GM15510 (cell line): ENCODE results near the gene LRRC63.

Experiments used
- POLR2A ChIP-seq: IDR thresholded peaks from 3 replicates; pipeline ENCODE4 v1.6.1; 2011; ENCODE audit warnings: borderline replicate concordance; ENCODE audit not compliant: insufficient read length; ENCODE audit errors: extremely low read depth

The LRRC63 gene

GRCh38 chr13:46211483-46212351 is at the start of gene LRRC63:
Gene LRRC63 (plus strand): TSS chr13:46211928. CDS start chr13:46213035, 1,107 bp downstream.
- peak; percentile 58 for TF ChIP-seq POLR2A

- no peak for TF ChIP-seq POLR2A
Observed at GRCh38 chr13:46164661-46165060, 47.1 kb upstream of the LRRC63 start.

- TF ChIP-seq POLR2A, result no peak
Observed at GRCh38 chr13:46165485-46166223, 46.1 kb upstream of the LRRC63 start.

GRCh38 chr13:46166224-46166584 is 45.5 kb upstream of the LRRC63 start:
- no peak for TF ChIP-seq POLR2A

- no peak for TF ChIP-seq POLR2A
Observed at GRCh38 chr13:46166947-46167610, 44.6 kb upstream of the LRRC63 start.

GRCh38 chr13:46168341-46168740 is 43.4 kb upstream of the LRRC63 start:
- TF ChIP-seq POLR2A, result peak; percentile 37

- no peak for TF ChIP-seq POLR2A
Observed at GRCh38 chr13:46168783-46169182, 42.9 kb upstream of the LRRC63 start.

- TF ChIP-seq POLR2A, result no peak
Observed at GRCh38 chr13:46169758-46170157, 42.0 kb upstream of the LRRC63 start.

GRCh38 chr13:46170268-46170667 is 41.5 kb upstream of the LRRC63 start:
- TF ChIP-seq POLR2A, result no peak

- no peak for TF ChIP-seq POLR2A
Observed at GRCh38 chr13:46170687-46171086, 41.0 kb upstream of the LRRC63 start.

GRCh38 chr13:46171217-46171616 is 40.5 kb upstream of the LRRC63 start:
- no peak for TF ChIP-seq POLR2A

GRCh38 chr13:46171739-46172138 is 40.0 kb upstream of the LRRC63 start:
- peak; percentile 0 for TF ChIP-seq POLR2A

GRCh38 chr13:46172531-46172991 is 39.2 kb upstream of the LRRC63 start:
- TF ChIP-seq POLR2A, result no peak

GRCh38 chr13:46173656-46174055 is 38.1 kb upstream of the LRRC63 start:
- peak; percentile 9 for TF ChIP-seq POLR2A

GRCh38 chr13:46176756-46177155 is 35.0 kb upstream of the LRRC63 start:
- peak; percentile 18 for TF ChIP-seq POLR2A

GRCh38 chr13:46178143-46178542 is 33.6 kb upstream of the LRRC63 start:
- TF ChIP-seq POLR2A, result no peak

- TF ChIP-seq POLR2A, result no peak
Observed at GRCh38 chr13:46178821-46179220, 32.9 kb upstream of the LRRC63 start.
